Stimulated activated CD4-positive, alpha-beta T cell treated with anti-CD3 and anti-CD28 coated beads, Interleukin-1b, Interleukin-23, amount 100 ng/mL, for 24 hours (primary cell): ENCODE results near the gene EVI5.

ENCODE experiments used
- DNase-seq, 4 experiments: peaks; one replicate each; pipeline ENCODE4 v3.0.0-alpha.2; 2020; ENCODE audit warnings: low read depth in 4 of 4, low spot score in 1 of 4

EVI5 gene

DNA sequence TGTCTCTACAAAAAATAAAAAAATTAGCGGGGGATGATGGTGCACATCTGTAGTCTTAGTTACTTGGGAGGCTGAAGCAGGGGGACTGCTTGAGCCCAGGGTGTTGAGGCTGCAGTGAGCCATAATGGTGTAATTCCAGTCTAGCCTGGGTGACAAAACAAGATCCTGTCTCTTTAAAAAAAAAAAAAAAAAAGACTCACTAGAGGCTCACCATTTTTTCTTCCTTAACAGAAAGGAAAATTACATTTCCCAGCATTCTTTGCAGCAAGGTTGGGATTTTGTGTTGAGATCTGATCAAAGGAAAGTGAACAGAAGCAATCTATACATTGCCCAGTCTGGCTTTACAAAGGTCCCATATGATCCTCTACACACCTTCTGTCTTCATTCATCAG, 319.7 kb downstream of the EVI5 start:
- DNase-seq: no peak

DNA sequence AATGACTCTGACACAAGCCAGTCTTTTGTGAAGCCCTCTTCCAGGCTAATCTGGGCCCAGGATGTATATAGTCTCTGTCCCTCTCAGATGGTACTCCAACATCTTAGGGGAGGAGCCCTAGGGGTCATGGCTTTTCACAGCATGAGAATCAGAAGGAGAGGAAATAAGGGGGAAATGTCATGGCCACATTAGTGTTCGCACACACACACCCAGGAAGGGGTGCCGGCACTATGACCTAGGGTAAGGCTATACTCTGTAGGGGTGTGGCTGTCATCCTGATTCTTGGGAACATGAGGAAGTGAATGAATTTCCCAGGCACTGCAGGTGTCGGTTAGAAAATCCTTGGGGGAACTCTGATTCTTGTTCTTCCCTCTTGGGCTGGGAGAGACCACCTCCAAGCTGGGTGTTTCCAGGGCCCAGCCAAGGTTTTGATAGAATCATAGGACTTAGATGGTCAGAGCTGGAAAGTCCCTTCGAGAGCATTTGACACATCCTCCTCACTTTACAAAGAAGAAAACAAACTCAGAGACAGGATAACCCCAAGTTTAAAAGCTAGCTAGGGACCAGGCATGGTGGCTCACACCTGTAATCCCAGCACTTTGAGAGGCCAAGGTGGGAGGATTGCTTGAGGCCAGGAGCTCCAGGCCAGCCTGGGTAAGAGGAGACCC, 320.2 kb downstream of the EVI5 start:
- no peak for DNase-seq

DNA sequence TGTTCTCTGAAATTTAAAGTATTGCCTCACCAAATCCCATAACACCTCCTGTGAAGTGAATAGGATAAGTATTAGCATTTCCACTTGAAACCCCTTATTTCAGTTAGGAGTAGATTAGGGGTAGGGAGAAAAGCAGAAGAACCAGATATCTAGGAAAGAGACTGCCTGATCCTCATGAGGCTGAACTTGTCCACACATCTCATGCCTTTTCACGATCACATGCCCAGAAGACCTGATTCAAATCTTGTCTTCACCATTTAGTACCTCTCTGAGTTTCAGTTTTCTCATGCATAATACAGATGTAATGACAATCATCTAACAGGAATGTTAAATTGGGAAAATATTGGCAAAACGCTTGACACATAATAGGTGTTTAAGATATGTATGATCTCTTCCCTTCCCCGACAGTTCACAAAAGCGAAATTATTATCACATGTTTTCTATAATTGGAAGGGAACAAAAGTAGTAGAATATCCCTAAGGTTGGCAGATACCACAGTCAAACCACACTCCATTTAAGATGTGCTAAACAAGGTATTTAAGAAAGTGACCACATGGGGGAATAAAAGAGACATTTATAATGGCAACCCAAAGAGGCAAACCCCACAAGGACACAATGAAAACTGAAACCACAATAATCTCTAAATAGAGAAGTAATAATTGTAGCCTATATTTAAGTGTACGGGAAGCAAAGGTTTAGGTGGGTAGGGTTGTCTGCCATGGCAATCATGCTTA, 323.4 kb downstream of the EVI5 start:
- no peak for DNase-seq

DNA sequence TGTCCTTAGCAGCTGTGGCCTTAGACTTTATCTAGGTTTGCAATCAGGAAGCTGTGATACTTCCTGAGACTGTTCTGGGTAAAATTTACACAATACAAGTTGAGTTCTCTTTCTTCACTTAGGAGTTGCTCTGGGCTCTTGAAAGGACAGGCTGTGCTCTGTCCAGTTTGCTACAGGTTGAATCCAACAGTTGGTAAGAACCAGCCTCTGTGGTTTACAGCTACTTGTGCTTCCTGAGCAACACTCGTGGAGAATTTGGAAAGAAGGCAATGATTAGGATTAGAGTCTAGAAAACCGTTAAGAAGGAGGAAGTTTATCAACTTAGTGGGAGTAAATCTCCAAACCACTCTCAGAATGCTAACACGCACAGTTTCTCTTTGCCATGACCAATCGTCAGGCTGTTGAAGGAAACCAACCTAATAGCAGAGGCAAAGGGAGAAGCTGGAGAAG, 325.0 kb downstream of the EVI5 start:
- DNase-seq: no peak
